ENCODE measurements around the gene UNC45A. TPM values are rescaled to one million over a fixed set of nuclear protein-coding genes. Genes with fewer than 3 reads are reported as not detected.

Gene UNC45A
- total and polyA plus RNA-seq, 2 donors (not counting 1 experiment from before 2014, with no cell fraction given) = 56.3 to 79.0 TPM

DNA sequence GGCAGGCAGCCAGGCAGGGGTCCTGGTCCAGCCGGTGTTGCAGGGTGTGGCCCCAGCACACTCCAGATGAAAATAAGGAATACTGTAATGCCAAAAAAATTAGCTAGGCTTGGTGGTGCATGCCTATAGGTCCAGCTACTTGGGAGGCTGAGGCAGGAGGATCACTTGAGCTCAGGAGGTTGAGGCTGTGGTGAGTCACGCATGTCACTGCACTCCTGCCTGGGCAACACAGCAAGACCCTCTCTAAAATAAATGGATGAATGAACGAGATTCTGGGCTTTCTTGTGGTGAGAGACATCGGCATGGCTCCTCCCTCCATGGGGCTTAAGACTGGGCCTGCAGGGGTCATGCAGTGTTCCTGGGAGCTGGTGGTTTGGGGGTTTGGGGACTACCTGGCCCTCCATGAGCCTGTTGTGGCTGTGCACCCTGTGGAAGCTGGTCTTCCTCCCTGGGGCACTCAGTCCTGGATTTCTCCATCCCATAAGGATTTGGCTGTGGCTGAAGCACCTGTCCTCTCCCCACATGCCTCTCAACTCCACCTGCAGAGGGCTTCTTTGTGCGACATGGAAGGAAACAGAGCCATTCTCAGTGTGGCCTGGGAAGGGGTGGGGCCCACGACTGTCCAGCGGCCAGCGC lies 12.0 kb downstream of the UNC45A start:
- Histone ChIP-seq H3K4me1 (ENCODE audit: control insufficient read depth in 2 of 2, insufficient read depth in 2 of 2, low read length in 2 of 2) (no peaks in the 10 kb centered on the region), H2AFZ (ENCODE audit: insufficient read depth, low read depth, low read length, poor library complexity, severe bottlenecking) (no peak overlapping the region), H3K9me3 (ENCODE audit: control extremely low read depth in 1 of 3, control insufficient read depth in 2 of 3, insufficient read depth in 1 of 3, low read length in 2 of 3) (no peaks in the 10 kb centered on the region), H3K27me3 (replicated peaks in 1 of 4; ENCODE audit: control extremely low read depth in 1 of 4, control insufficient read depth in 3 of 4, insufficient read depth in 4 of 4, low read length in 3 of 4) (no peaks in the 10 kb centered on the region), H3K4me2 (replicated peaks; ENCODE audit: low read depth, low read length, poor library complexity, severe bottlenecking) (no peak overlapping the region), H3K4me3 (ENCODE audit: control extremely low read depth in 1 of 5, extremely low read depth in 1 of 5, insufficient read depth in 1 of 5, low read depth in 2 of 5, low read length in 4 of 5) (no peak overlapping the region), H3K79me2 (ENCODE audit: control insufficient read depth, insufficient read depth, low read length) (peaks cover 4% of the 10 kb centered on the region), H4K20me1 (ENCODE audit: control insufficient read depth, insufficient read depth, low read length, poor library complexity, severe bottlenecking) (peaks cover 5% of the 10 kb centered on the region), H3K9ac (ENCODE audit: low read length) (no peak overlapping the region), H3K27ac (ENCODE audit: low read length in 2 of 2) (no peak overlapping the region), H3K36me3 (replicated peaks in 1 of 2; ENCODE audit: control extremely low read depth in 1 of 2, control insufficient read depth in 1 of 2, extremely low read depth in 1 of 2, insufficient read depth in 2 of 2, low read length in 1 of 2) (peaks cover 0 to 76% of the 10 kb centered on the region in 2 experiments)
- CTCF ChIA-PET = interaction anchor here (1.1 to 1.5 kb wide), 3 partner anchors 9 to 15 kb away, joined by 3 to 4 read pairs (median 3); no protein-coding TSS in a partner anchor
- Mint-ChIP-seq H3K9me3 (ENCODE audit: insufficient read depth) (no peaks in the 10 kb centered on the region), H3K4me3 (no peak overlapping the region), H3K27ac (no peak overlapping the region), H3K4me1 (no peaks in the 10 kb centered on the region), H3K27me3 (no peaks in the 10 kb centered on the region)
- 90% methylated on average over 8 of the region's 8 CpGs for WGBS (ENCODE audit: insufficient coverage)
- ATAC-seq (ENCODE audit: low read depth) (no peak), DNase-seq (no peak)
- POLR2A ChIA-PET = interaction anchor here (0.7 kb wide), 1 partner anchor 45 kb away, joined by 9 read pairs; no protein-coding TSS in a partner anchor
- no peak for TF ChIP-seq EZH2 (IDR thresholded peaks at IDR 0.05; ENCODE audit: borderline replicate concordance, insufficient read depth, low read depth, low read length, poor library complexity, severe bottlenecking)
- TF ChIP-seq, protein P1, sequence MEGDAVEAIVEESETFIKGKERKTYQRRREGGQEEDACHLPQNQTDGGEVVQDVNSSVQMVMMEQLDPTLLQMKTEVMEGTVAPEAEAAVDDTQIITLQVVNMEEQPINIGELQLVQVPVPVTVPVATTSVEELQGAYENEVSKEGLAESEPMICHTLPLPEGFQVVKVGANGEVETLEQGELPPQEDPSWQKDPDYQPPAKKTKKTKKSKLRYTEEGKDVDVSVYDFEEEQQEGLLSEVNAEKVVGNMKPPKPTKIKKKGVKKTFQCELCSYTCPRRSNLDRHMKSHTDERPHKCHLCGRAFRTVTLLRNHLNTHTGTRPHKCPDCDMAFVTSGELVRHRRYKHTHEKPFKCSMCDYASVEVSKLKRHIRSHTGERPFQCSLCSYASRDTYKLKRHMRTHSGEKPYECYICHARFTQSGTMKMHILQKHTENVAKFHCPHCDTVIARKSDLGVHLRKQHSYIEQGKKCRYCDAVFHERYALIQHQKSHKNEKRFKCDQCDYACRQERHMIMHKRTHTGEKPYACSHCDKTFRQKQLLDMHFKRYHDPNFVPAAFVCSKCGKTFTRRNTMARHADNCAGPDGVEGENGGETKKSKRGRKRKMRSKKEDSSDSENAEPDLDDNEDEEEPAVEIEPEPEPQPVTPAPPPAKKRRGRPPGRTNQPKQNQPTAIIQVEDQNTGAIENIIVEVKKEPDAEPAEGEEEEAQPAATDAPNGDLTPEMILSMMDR (IDR thresholded peaks at IDR 0.05) = no peak
- intact Hi-C loops (cut with micrococcal nuclease) = no loop called here

GRCh38 chr15:90947577-90948357 lies 12.7 kb downstream of the UNC45A start:
- Histone ChIP-seq H3K27ac (ENCODE audit: low read length in 2 of 2) (no peak overlapping the region), H2AFZ (ENCODE audit: insufficient read depth, low read depth, low read length, poor library complexity, severe bottlenecking) (no peak overlapping the region), H3K4me3 (ENCODE audit: control extremely low read depth in 1 of 5, extremely low read depth in 1 of 5, insufficient read depth in 1 of 5, low read depth in 2 of 5, low read length in 4 of 5) (no peak overlapping the region), H3K79me2 (ENCODE audit: control insufficient read depth, insufficient read depth, low read length) (no peaks in the 10 kb centered on the region), H3K4me1 (ENCODE audit: control insufficient read depth in 2 of 2, insufficient read depth in 2 of 2, low read length in 2 of 2) (no peaks in the 10 kb centered on the region), H3K9me3 (ENCODE audit: control extremely low read depth in 1 of 3, control insufficient read depth in 2 of 3, insufficient read depth in 1 of 3, low read length in 2 of 3) (no peaks in the 10 kb centered on the region), H3K4me2 (replicated peaks; ENCODE audit: low read depth, low read length, poor library complexity, severe bottlenecking) (no peak overlapping the region), H4K20me1 (ENCODE audit: control insufficient read depth, insufficient read depth, low read length, poor library complexity, severe bottlenecking) (no peaks in the 10 kb centered on the region), H3K9ac (ENCODE audit: low read length) (no peak overlapping the region), H3K36me3 (replicated peaks in 1 of 2; ENCODE audit: control extremely low read depth in 1 of 2, control insufficient read depth in 1 of 2, extremely low read depth in 1 of 2, insufficient read depth in 2 of 2, low read length in 1 of 2) (peaks cover 0 to 70% of the 10 kb centered on the region in 2 experiments), H3K27me3 (replicated peaks in 1 of 4; ENCODE audit: control extremely low read depth in 1 of 4, control insufficient read depth in 3 of 4, insufficient read depth in 4 of 4, low read length in 3 of 4) (no peaks in the 10 kb centered on the region)
- no peaks in the 10 kb centered on the region for H3K9me3 Mint-ChIP-seq (ENCODE audit: insufficient read depth)
- TF ChIP-seq, protein P1 (IDR thresholded peaks at IDR 0.05) = no peak
- no peak for TF ChIP-seq EZH2 (IDR thresholded peaks at IDR 0.05; ENCODE audit: borderline replicate concordance, insufficient read depth, low read depth, low read length, poor library complexity, severe bottlenecking)
- no peaks in the 10 kb centered on the region for H3K4me1 Mint-ChIP-seq
- DNase-seq (no peak), ATAC-seq (ENCODE audit: low read depth) (no peak)
- H3K27me3 Mint-ChIP-seq = no peaks in the 10 kb centered on the region
- no peak overlapping the region for H3K27ac Mint-ChIP-seq
- intact Hi-C loops (cut with micrococcal nuclease) = no loop called here
- H3K4me3 Mint-ChIP-seq = no peak overlapping the region
- CTCF ChIA-PET = interaction anchor here (0.8 to 1.5 kb wide), 2 partner anchors 9 to 10 kb away, joined by 3 read pairs; no protein-coding TSS in a partner anchor
- 93% methylated on average over 18 of the region's 18 CpGs for WGBS (ENCODE audit: insufficient coverage)
- POLR2A ChIA-PET = no interaction called here
